Activated CD4-positive, alpha-beta T cell treated with anti-CD3 and anti-CD28 coated beads, Interleukin-2, amount 50 U/mL, for 4 hours (primary cell): ENCODE results near the gene ULK4.

Experiments used
- DNase-seq, 2 experiments: peaks; one replicate each; pipeline ENCODE4 v3.0.0-alpha.2; 2020

ULK4 gene

DNA sequence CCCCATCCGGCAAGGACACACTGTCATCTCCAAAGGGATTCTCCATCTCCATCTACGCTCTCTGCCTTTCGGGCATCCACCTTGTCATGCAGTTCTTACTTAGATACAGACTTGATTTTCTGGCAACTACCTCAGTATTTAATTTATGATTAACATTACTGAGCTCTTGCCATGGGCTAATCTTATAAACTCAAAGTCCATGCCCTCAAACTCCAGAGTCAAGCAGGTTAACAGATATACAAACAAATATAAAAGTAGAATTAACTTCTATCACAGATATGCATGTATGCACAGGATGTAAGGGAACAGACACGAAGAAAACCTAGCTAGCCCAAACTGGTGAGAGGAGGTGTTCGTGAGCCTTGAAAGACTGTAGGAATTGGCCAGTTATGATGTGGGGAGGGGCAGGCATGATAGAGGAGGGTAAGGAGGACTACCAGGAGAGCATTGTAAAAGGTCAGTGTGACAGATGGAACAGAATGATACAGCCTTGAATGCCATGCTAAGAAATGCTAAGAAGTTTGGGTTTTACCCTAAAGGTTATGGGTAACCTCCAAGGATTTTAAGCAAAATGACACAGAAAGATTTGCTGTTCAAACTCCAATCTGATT lies 334.3 kb downstream of the ULK4 start:
- no peak for DNase-seq

GRCh38 chr3:41612853-41613252 lies 349.1 kb downstream of the ULK4 start:
- DNase-seq = no peak

DNA sequence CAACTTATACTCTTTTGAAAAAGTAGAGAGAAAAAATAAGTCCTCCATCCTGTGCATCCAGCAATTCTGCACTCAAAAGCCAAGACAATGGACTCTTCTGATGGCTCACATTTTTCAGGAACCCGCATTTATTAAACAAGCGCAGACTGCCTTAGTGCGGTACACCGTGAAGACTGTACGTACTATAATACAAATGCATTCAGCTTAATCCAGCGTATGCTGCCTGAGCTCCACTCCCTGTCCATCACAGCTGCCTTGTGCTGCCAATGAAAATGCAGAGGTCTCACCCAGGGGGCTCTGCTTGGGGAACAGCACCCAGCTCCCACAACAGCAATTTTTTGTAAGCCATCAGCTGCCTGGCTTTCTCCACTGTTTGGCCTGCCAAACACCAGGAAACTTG lies 350.9 kb downstream of the ULK4 start:
- no peak for DNase-seq

DNA sequence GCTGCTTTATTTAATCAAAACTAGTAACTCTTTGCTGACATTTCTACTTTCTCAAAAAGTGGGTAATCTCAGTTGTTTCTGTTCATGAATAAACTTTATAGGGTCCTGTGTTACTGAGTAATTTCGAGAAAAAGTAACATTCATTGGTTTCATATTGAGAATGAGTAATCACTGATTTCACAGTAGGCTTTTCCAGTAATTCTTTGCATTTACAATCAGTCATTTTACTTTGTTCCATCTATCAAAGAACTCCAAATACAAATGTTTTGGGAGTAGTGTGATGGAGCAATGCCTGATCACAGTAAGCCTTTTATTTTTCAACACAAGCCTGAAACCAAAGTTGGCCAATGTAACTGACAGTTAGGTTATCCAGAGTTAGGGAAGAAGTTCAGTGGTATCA lies 353.6 kb downstream of the ULK4 start:
- DNase-seq = no peak

DNA sequence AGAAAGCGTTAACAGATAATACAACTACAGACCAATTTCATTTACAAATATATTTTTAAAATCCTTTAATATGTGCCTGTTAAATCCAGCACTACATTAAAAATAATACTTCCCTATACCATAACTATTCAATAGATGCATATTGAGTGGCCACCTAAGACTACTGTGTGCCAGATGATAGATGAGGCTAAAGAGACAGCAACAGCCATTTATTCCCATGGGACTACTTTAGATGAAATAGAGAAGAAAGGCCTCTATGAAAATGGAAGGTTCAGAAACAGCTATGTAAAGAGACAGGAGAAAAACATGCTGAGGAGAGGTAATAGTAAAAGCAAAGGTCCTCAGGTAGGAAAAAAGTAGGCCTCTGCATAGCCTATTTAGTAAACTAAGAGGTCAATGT lies 358.1 kb downstream of the ULK4 start:
- DNase-seq = no peak

GRCh38 chr3:41602121-41602520 lies 359.8 kb downstream of the ULK4 start:
- DNase-seq = no peak

- no peak for DNase-seq
These were observed 360.4 kb downstream of the ULK4 start for GRCh38 chr3:41601404-41601987.

DNA sequence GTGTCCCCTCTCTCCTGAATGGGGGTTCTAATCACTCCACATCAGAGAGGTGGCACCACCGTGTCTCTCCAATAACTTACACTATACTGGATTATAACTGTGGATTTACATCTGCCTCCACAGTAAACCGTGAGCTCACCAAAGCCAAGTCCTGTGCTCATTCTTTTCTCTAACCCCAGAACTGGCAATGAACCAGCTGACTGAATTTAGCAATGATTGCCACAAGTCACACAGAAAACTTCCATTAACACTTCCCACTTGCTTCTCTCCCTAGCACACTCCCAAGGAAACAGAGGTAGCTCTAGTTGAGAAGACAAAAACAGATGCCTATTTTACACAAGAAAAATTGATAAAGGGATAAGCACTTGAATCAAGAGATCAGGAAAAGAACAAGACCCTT lies 361.3 kb downstream of the ULK4 start:
- DNase-seq = no peak

- no peak for DNase-seq
These were observed 362.8 kb downstream of the ULK4 start for GRCh38 chr3:41599127-41599484.

- no peak for DNase-seq
These were observed 363.3 kb downstream of the ULK4 start for GRCh38 chr3:41598402-41599126.

- DNase-seq = no peak
These were observed 368.1 kb downstream of the ULK4 start for GRCh38 chr3:41593774-41594173.

GRCh38 chr3:41592753-41593510 lies 369.0 kb downstream of the ULK4 start:
- DNase-seq = no peak

GRCh38 chr3:41583014-41583413 lies 378.9 kb downstream of the ULK4 start:
- DNase-seq = no peak

DNA sequence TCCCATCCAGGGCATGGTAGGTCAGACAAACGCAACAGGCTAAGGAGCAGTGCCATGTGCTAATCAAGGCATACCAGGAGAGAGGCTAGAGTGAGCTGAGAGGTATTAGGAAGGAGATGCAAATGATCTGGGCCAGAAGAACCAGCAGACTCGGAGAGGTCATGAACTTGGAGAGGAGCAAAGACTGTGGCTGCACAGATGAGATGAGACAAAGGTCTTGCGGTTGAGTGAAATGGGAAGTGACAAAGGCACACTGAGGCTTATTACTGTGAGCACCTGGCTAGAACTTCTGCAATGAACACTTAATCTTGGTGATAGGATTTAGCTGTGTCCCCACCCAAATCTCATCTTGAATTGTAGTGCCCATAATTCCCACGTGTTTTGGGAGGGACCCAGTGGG lies 380.2 kb downstream of the ULK4 start:
- no peak for DNase-seq

DNA sequence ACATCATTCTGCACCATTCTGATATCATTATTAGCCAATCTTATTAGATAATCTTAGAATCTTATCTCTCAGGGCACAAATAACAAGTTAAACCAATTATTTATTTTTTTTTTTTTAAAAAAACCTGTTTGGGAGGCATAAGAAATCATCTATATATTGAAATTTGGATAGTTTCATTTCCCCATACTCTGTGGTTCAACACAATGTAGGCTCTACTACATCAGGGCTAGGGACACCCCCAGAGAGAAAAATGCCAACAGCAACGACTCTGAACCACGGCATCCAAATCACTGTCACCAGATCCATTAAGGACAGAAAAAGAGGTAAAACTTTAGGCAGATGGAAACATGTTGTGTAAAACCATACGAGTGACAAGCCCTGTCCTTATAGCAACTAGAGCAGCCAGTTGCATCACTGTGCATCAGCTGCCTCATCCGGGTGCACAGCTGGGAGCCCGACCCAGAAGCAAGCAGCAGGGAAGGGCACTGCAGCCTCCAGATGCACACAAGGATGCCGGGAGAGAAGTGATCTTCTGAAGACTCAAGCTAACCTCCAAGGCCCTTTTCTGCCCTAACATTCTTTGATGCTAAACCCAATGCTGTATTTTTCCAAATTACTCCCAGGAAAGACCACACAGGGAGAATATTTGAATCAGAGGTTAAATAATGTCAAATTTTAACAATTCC lies 381.5 kb downstream of the ULK4 start:
- no peak for DNase-seq

- DNase-seq = no peak
These were observed 382.0 kb downstream of the ULK4 start for GRCh38 chr3:41579861-41580260.

DNA sequence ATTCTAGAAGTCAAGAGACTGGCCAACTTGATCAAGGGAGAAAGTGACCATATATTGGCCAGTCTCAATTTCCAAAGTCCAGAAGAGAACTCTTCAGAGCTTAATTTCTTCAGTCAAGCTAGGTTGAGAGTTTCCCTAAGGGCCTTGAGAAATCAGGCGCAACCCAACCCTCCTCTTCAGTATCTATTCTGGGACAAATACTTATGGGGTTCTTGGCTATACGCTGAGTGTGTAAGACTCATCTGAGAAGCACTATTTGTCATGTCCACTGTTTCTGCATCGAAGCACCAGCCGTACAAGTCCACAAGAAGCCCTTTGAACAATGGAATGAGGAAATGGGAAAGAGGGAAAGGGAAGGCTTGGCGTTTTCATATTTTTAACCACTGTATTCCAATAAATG lies 383.1 kb downstream of the ULK4 start:
- no peak for DNase-seq

GRCh38 chr3:41575724-41576123 lies 386.2 kb downstream of the ULK4 start:
- no peak for DNase-seq

- no peak for DNase-seq
These were observed 387.0 kb downstream of the ULK4 start for GRCh38 chr3:41574900-41575299.

DNA sequence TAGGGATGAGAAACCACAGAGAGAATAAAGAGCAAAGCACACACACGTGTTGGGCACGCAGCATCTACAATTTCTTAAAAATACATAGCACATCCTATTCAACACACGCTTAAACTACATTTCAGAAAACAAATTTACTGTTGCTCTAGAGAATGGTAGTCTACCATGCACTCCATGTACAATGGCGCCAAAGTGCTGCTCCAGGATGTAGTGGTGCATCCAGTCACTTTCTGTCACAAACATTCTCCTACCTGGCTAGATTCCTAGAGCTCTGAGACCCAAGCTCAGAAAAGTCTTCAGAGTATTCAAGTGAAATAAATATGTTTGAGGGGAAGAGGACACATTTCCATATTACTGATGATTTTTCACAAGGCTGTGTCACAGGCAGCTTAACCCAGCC lies 388.3 kb downstream of the ULK4 start:
- no peak for DNase-seq

DNA sequence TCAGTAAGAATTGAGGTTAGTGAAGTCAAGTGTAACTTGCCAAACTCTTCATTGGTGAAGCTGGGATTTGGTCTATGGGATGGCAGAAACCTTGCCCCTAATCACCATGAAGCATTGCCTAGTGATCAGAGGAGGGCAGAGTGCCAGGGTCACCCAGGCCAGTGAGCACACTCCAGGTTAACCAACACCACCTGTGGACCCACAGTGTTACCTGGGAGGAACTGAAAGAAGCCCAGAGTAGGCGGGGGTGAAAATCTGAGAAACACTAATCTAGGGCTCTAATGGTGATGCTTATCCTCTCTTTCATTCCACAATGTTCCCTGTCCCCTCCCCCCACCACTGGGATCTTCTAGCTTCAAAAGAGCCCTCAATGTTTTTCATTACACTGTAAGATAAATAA lies 389.8 kb downstream of the ULK4 start:
- no peak for DNase-seq

GRCh38 chr3:41569632-41570305 lies 392.1 kb downstream of the ULK4 start:
- DNase-seq = no peak
